Measurements from ENCODE around the gene ALPK1. TPM values are rescaled to one million over a fixed set of nuclear protein-coding genes. Genes with fewer than 3 reads are reported as not detected.

Gene ALPK1
- total and polyA plus RNA-seq, 2 of the 8 experiments (the other 6 are each of a cell fraction or from before 2014, with no cell fraction given) = 0.08 to 0.43 TPM

DNA sequence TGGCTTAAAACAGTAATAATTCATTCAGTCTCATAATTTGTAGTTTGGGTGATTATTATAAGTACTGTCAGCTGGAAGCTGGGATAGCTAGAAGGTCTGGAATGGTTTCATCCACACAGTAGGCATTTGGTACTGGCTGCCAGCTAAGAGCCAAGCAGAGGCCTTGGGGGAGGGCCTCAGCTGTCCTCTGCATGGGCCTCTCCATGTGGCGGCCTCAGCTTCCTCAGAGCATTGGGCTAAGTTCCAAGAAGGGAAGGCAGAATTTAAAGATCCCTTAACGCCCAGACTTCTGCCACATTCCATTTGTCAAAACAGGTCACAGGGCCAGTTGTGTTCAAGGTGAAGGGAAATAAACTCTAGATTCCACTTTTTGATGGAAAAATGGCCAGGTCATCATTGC is 125.5 kb downstream of the ALPK1 start:
- Histone ChIP-seq H3K27me3 (replicated peaks in 1 of 4; ENCODE audit: control insufficient read depth in 3 of 4, extremely low read depth in 1 of 4, insufficient read depth in 3 of 4, low read length in 3 of 4) (no peaks in the 10 kb centered on the region), H3K23ac (ENCODE audit: insufficient read length) (no peak overlapping the region), H3K79me1 (ENCODE audit: low read depth, low read length) (no peaks in the 10 kb centered on the region), H3K9ac (replicated peaks in 1 of 4; ENCODE audit: extremely low read depth in 1 of 4, low read depth in 3 of 4, low read length in 3 of 4) (no peak overlapping the region), H4K20me1 (replicated peaks in 1 of 2; ENCODE audit: control insufficient read depth in 1 of 2, insufficient read depth in 2 of 2, low read length in 2 of 2) (no peaks in the 10 kb centered on the region), H2AFZ (ENCODE audit: low read length) (no peak overlapping the region), H2BK120ac (replicated peaks; ENCODE audit: low read depth, low read length) (no peak overlapping the region), H3K14ac (ENCODE audit: insufficient read length) (no peak overlapping the region), H3K4ac (replicated peaks; ENCODE audit: insufficient read length, low read depth, low read length) (no peak overlapping the region), H3K4me2 (ENCODE audit: insufficient read depth in 1 of 2, low read depth in 2 of 2, low read length in 2 of 2) (no peak overlapping the region), H3K27ac (ENCODE audit: low read depth, low read length) (no peak overlapping the region), H3K36me3 (ENCODE audit: control insufficient read depth in 2 of 4, insufficient read depth in 4 of 4, low read length in 3 of 4) (no peaks in the 10 kb centered on the region), H2BK12ac (ENCODE audit: low read depth, low read length) (no peak overlapping the region), H2BK5ac (ENCODE audit: low read depth, low read length) (no peak overlapping the region), H2AK5ac (ENCODE audit: low read depth, low read length) (no peak overlapping the region), H4K8ac (ENCODE audit: extremely low read depth, insufficient read depth, low read length) (no peak overlapping the region), H4K5ac (ENCODE audit: insufficient read length, low read depth, low read length) (no peak overlapping the region), H3K18ac (ENCODE audit: extremely low read depth, low read length) (no peak overlapping the region), H2BK15ac (ENCODE audit: low read length) (no peak overlapping the region), H2BK20ac (ENCODE audit: low read length) (no peak overlapping the region), H3K79me2 (ENCODE audit: control insufficient read depth in 1 of 2, insufficient read depth in 2 of 2, low read length in 2 of 2) (no peaks in the 10 kb centered on the region), H3K23me2 (ENCODE audit: low read depth, low read length) (no peaks in the 10 kb centered on the region), H3K4me3 (ENCODE audit: extremely low read depth in 1 of 4, insufficient read depth in 2 of 4, low read depth in 3 of 4, low read length in 4 of 4) (no peak overlapping the region), H3K4me1 (replicated peaks in 1 of 4; ENCODE audit: control insufficient read depth in 3 of 4, insufficient read depth in 4 of 4, low read length in 3 of 4) (peaks cover 0 to 4% (median 1%) of the 10 kb centered on the region in 4 experiments; a peak in 3 of 7 replicates), H3K9me3 (ENCODE audit: insufficient read depth in 2 of 2, low read depth in 1 of 2, low read length in 1 of 2) (no peaks in the 10 kb centered on the region), H3K56ac (replicated peaks; ENCODE audit: insufficient read length, low read depth, low read length) (no peak overlapping the region), H4K91ac (replicated peaks; ENCODE audit: insufficient read length, low read length) (no peak overlapping the region)
- DNase-seq (ENCODE audit: low read depth in 1 of 2, low spot score in 2 of 2) = no peak
- FAIRE-seq = no peak
- POLR2A ChIA-PET (ENCODE audit: partially characterized antibody) = no interaction called here
- 84% methylated on average over 2 of the region's 2 CpGs; no CpG with 5 or more reads in 1 of the 2 experiments for WGBS, 2 experiments (ENCODE audit: extremely low coverage in 1 of 2, insufficient coverage in 1 of 2, insufficient read length in 1 of 2, insufficient replicate concordance in 2 of 2, low coverage in 1 of 2, low lambda C conversion rate in 2 of 2, missing lambda C conversion rate in 1 of 2)
- CTCF ChIA-PET (ENCODE audit: partially characterized antibody) = interaction anchor here (0.9 to 1.9 kb wide), 2 partner anchors 10 to 26 kb away, joined by 3 to 6 read pairs; no protein-coding TSS in a partner anchor
- no peak for TF ChIP-seq TAF7 (optimal IDR thresholded peaks at IDR 0.05; ENCODE audit: borderline replicate concordance, low read depth, low read length)
- no peak for TF ChIP-seq GTF2F1 (IDR thresholded peaks at IDR 0.05; ENCODE audit: borderline replicate concordance, low read depth, low read length)
- TF ChIP-seq, protein P1, sequence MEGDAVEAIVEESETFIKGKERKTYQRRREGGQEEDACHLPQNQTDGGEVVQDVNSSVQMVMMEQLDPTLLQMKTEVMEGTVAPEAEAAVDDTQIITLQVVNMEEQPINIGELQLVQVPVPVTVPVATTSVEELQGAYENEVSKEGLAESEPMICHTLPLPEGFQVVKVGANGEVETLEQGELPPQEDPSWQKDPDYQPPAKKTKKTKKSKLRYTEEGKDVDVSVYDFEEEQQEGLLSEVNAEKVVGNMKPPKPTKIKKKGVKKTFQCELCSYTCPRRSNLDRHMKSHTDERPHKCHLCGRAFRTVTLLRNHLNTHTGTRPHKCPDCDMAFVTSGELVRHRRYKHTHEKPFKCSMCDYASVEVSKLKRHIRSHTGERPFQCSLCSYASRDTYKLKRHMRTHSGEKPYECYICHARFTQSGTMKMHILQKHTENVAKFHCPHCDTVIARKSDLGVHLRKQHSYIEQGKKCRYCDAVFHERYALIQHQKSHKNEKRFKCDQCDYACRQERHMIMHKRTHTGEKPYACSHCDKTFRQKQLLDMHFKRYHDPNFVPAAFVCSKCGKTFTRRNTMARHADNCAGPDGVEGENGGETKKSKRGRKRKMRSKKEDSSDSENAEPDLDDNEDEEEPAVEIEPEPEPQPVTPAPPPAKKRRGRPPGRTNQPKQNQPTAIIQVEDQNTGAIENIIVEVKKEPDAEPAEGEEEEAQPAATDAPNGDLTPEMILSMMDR (IDR thresholded peaks at IDR 0.05; ENCODE audit: control extremely low read depth in 1 of 3, insufficient read depth in 1 of 3, low read depth in 1 of 3, low read length in 3 of 3) = no peak
- TF ChIP-seq EP300 (IDR thresholded peaks at IDR 0.05; ENCODE audit: borderline replicate concordance in 1 of 2, low read depth in 2 of 2, low read length in 2 of 2) = no peak
- no peak for TF ChIP-seq YY1 (IDR thresholded peaks at IDR 0.05; ENCODE audit: low read depth, low read length)
- TF ChIP-seq SRF (IDR thresholded peaks at IDR 0.05; ENCODE audit: low read depth, low read length) = no peak
- no peak for TF ChIP-seq TEAD4 (IDR thresholded peaks at IDR 0.05; ENCODE audit: low read depth, low read length)
- no peak for TF ChIP-seq GABPA (IDR thresholded peaks at IDR 0.05; ENCODE audit: borderline replicate concordance, insufficient read depth, low read length)
- TF ChIP-seq ZNF274 (IDR thresholded peaks at IDR 0.05; ENCODE audit: borderline replicate concordance, extremely low read depth, low read length) = no peak
- no peak for TF ChIP-seq CBX8 (IDR thresholded peaks at IDR 0.05; ENCODE audit: borderline replicate concordance, low read depth, low read length)
- TF ChIP-seq SP1 (IDR thresholded peaks at IDR 0.05; ENCODE audit: low read depth, low read length) = no peak
- no peak for TF ChIP-seq HDAC6 (IDR thresholded peaks at IDR 0.05; ENCODE audit: low read depth, low read length)
